NCI-H82 (cell line): Measurements from ENCODE around the gene CERS6.
"Not testable (repeated sequence)": the region's sequence is repeated elsewhere in the genome, so short reads cannot be mapped to it uniquely, and the experiment has no call there.

Experiments
- DNase-seq: peaks from one replicate; lab custom pipeline; 2025; lab: John Stamatoyannopoulos, UW

Gene CERS6

GRCh38 chr2:168732506-168732905 is 276.4 kb downstream of the CERS6 start:
- DNase-seq = no peak

DNA sequence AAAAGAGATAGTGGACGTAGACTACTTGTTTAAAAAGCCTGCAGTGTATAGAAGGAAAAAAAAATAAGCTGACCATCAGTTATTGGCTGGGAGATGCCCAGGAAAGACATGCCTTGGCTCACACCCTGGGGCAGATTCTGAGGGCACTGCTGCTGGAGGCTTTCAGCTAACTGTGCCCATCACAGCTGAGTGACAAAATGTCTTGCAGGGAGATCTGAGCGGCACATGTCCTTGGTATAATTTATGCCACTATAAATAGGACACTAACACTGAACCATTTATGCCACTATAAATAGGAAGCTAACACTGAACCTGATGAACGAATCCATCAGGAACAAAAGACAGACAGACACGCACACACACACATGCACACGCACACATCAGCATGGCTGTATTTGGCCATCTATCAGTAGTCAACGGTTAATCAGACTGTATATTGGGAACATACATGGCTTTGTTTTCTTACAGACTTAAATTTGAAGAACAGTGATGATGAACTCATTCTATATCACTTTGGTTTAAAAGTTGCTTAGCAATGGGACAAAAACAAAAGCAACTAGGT is 278.2 kb downstream of the CERS6 start:
- no peak for DNase-seq

DNA sequence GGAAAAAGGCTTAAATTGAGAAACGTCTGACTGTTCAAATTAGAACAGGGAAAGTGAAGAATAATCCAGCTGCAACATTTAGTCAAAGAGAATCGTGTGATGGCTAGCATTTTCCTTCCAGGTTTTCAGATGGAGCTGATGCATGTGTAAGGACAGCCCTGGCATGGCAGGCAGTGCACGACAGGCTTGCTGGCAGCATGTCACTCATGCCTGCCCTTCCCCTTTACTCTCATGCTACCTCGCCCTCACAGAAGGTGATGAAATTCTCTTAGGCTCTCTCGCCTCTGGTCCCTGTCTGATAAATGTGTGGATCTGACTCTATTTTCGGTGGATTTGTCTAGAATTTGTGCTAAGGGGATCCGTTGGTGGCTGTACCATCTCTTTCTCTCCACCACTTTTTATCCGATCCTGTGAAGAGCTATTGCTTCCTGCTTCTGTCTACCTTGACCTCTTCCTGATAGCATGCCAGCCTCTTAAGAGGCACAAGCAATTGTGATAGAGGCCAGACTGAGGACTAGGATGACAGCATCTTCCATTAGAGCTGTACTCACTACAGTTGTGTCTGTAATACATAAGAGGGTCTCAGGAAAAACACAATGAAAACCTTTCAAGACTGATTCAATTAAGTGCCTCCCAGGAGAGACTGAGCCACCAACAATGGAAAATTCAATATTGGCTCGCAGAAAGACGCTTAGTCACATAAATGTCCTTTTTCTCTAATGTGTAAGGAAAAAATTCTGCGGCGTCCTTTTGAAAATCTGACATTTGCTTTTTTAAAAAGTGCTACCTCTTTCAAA is 280.8 kb downstream of the CERS6 start:
- DNase-seq = no peak

DNA sequence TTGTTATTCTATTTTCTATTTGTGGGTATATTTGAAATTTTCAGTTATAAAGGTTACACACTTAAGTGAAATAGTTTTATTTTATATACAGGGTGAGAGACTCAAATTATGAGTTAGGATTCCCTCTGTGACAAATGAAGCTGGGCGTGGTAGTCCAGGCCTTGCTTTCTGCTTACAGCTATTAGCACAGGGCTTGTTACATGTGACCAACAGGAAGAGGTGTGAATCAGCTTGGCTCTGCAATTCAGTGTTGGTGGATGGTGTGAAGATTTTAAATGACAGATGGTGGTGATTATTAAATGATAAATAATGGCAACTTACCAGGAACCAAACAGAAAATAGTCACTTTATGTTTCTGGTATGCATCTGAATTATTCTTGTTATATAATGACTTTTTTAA is 282.0 kb downstream of the CERS6 start:
- DNase-seq = no peak

GRCh38 chr2:168740360-168740759 is 284.3 kb downstream of the CERS6 start:
- DNase-seq = no peak

- no peak for DNase-seq
Observed at GRCh38 chr2:168740788-168741187, 284.7 kb downstream of the CERS6 start.

DNA sequence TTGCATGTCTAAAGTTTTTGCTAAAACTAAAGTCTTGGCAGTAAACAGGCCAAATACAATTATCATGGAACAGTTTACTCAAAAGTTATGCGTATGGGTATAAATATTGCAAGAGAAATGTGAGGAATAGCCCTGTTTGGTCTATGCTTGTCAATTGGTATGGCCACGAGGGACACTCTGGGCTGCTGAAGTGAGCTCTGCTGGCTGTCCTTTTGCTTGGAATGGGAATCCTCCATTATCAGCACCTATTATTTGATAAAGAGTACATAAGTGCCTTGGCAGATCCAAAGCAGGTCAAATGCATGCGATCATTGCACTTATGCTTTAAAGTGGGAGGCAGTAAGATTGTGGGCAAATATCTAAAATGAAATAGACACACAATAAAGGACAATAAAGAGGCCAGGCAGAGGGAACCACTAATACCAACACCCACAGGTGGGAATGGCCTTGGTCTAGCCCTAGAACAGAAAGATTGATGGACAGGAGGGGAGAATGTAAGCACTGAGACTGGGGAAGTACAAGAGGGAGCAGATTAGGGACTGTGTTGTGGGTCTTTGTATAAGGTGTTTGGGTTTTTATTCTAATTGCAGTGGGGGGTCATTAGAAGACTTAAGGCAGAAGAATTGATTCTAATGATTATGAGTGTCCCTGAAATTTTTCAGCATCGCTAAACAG is 286.3 kb downstream of the CERS6 start:
- no peak for DNase-seq

DNA sequence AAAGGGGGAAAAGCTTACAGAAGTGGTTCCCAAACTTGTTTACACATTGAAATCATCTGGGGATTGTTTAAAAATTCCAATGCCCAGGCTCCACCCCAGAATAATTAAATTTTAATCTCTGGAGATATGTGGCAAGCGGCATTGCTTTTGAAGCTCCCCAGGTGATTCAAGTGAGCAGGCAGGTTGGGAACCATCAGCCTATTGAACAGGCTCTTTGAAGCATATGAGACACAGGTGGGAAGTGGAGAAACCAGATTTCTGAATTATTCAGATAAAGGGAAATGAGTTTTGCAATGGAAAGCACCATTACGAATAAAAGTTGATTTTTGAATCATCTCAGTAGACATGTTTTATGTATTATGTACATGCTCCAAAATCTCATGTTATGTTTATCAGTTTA is 288.8 kb downstream of the CERS6 start:
- no peak for DNase-seq

DNA sequence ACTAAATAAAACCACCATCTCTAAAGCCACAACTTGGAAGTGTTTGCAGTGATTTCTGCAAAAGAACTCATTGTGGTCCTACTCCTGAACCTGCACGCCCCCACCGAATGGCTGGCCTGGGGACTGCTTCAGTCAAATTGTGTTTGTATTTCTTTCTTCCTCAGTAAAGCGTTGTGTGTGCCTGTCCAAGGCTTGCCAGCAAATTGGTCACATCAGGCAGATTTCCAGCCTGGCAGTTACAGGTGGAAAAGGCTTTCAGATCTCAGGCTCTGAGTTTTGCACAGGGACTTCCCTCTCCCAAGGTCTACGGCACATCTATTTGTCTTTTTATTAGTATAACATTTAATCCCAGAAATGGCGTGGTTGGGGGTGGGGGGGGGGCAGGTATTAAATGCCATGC is 292.4 kb downstream of the CERS6 start:
- DNase-seq = no peak

DNA sequence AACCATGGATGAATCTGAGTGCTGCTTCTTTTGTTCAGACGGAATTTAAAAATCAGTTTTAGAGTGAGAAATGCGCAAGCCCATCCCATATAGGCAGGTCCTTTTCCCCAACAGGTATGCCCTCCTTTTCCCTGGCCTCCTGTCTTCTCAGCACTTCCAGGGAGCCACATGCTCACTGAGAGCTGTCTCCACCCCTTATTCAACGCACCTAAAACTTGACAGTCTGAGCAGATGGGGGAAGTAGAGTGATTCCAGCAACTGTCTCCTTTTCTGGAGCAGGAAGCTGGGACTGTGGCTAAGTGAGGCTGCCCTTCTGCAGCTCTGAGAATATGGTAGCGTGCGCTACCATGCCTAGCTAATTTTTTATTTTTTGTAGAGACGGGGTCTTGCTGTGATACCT is 293.2 kb downstream of the CERS6 start:
- peak; percentile 38 for DNase-seq

DNA sequence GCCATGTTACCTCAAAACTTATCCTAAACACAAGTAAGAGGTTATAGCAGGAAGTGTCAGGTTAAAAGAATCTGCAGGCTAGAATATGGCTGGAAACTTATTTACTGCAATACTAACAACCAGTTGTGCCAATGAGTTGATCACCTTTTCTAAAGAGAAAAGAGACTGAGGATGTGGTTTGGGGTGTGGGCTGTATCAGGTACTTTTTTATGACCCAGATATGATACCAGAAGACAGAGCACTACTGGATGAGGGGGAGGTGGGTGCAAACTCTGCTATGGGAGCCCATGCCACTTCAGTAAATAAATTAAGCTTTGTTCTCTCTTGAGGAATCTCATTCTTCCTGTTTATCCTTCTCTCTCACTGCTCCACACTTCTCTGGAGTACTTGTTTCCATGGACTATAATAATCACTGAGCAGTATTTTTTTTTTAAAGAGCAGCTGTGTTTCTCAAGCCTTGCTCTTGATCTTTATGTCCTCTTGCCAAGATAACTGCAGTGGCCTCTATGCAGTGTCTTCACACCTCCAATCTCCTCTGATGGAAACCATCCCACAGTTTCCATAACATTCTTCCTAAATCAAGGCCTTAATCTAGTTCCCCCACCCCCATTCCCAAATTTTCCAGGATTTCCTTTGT is 295.1 kb downstream of the CERS6 start:
- no peak for DNase-seq

DNA sequence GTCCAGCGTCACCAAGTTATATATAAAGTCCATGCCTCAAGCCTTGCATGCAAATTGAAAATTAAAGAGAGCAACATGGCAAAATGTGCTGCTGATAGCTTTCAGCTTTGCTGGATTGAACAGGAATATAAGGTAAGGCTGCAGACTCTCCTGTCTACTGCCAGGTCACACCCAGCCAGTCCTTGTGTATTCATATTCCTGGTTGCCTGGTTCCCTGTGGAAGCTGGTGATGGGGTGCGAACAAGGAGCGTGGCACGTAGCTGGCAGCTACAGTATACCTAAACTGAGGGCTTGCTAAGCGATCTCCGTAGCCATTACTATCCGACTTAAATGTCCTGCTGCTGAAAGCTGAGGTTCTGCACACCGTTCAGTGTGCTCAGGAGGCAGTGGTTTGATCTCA is 296.3 kb downstream of the CERS6 start:
- DNase-seq = no peak

DNA sequence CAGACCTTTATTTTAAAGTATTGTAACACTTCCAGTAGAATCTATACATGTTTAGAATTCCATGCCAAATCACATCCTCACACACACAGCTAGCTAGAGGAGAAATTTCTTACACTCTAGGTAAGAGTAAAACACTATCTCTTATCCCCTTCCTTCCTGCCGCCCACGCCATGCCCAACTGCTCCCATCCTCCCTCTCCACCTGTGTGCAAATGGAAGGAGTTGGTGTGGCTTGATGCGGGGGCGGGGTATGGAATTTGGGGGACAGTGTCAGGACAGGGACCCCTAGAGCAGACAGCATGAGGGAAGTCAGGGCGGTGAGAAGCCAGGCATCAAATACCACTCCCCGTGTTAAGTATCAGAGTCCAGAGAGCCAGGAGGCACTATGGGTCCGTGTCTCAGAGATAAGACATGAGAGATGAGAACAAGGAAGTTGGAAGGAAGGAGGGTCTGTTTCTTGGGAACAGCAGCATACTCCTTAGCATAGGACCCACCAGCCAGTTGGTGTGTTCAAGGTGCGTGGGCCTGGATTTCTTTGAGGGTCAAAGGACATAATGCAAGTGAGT is 297.8 kb downstream of the CERS6 start:
- no peak for DNase-seq

DNA sequence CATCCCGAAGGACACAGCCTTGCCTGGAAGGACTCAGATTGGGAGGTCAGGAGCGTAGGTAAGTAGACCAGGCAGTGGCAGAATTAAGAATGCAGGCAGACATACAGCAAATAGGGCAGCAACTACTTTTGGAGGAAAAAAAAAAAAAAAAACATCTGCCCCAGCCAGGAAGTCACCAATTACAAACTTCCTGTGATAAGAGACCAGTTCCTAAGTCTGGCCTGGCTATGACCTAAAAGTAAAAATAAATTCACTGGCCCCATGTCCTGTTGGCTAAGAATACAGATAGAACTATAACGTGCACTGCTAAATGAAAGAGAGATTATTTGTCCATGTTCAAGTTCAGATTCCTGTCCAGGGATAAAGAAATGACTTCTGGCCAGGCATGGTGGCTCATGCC is 301.2 kb downstream of the CERS6 start:
- DNase-seq = no peak

GRCh38 chr2:168758970-168759820 is 303.1 kb downstream of the CERS6 start:
- DNase-seq = peak; percentile 73

GRCh38 chr2:168765401-168765800 is 309.3 kb downstream of the CERS6 start:
- no peak for DNase-seq

- DNase-seq = no peak
Observed at GRCh38 chr2:168766600-168766999, 310.5 kb downstream of the CERS6 start.

GRCh38 chr2:168767258-168767657 is 311.2 kb downstream of the CERS6 start:
- DNase-seq = no peak

GRCh38 chr2:168768357-168768756 is 312.3 kb downstream of the CERS6 start:
- DNase-seq = not testable (repeated sequence)

DNA sequence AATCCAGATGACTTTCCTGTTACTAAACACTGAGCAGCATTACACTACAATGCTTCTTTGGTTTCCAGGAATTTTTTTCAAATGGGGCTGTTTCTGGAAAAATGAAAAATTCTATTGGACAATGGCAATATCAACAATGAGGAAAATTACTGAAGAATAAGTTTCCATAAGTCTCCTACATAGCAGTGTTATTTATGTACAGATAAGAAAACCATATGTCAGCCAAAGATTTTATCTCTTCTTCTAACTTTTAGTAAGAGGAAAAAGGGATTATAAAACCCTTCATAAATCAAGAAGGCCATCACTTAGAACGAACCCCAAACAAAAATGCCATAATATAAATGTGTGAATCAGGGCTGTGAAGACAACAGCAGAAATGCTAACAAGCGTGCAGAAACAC is 314.7 kb downstream of the CERS6 start:
- DNase-seq = no peak

DNA sequence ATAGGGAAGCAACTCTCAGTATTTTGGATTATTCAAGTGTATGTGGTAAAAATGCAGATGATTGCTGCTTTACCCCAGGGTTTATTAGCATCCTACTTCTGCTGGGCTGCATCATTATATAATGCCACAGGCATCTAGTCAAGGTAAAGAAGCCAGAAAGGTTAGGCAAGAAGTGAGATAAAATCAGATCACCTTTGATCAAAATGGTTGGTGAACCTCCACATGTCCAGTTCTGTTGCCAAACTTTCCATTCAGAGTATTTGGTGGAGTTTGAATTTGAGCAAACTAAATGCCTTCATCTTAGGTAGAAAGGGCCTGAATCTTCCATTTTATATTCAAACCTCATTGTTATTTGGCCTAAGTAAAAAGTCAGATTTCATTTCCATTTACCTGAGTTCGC is 316.6 kb downstream of the CERS6 start:
- no peak for DNase-seq

GRCh38 chr2:168773128-168773527 is 317.1 kb downstream of the CERS6 start:
- DNase-seq = no peak
